Astrocyte (in vitro differentiated cells and primary cell): ENCODE measurements around the gene IP6K2. TPM values are rescaled to one million over a fixed set of nuclear protein-coding genes. Genes with fewer than 3 reads are reported as not detected.

Experiments used
- DNase-seq: peaks from one replicate; pipeline ENCODE4 v3.0.0-alpha.2; 2010; ENCODE audit warnings: low read depth
- FAIRE-seq: peaks from 2 replicates; lab custom pipeline; 2011; peaks lifted over from hg19 to GRCh38; lab: Jason Lieb, UNC
- H2AFZ ChIP-seq: 2 replicates; pipeline ENCODE4 v1.6.0; 2012; ENCODE audit warnings: low read depth, low read length, inconsistent platforms
- H3K27ac ChIP-seq: 2 replicates; pipeline ENCODE4 v1.5.1; 2011; ENCODE audit warnings: low read depth, low read length, inconsistent platforms
- H3K27me3 ChIP-seq: 2 replicates; pipeline ENCODE4 v1.6.0; 2011; ENCODE audit warnings: low read length, inconsistent platforms; ENCODE audit not compliant: insufficient read depth
- H3K36me3 ChIP-seq: 2 replicates; pipeline ENCODE4 v1.5.1; 2011; ENCODE audit warnings: low read length, inconsistent platforms; ENCODE audit not compliant: insufficient read depth
- H3K4me1 ChIP-seq: 2 replicates; pipeline ENCODE4 v1.5.1; 2011; ENCODE audit warnings: low read length, inconsistent platforms; ENCODE audit not compliant: insufficient read depth
- H3K4me2 ChIP-seq: 2 replicates; pipeline ENCODE4 v1.6.0; 2012; ENCODE audit warnings: low read length, inconsistent platforms
- H3K4me3 ChIP-seq: 2 replicates; pipeline ENCODE4 v1.5.1; 2011; ENCODE audit warnings: low read depth, mild to moderate bottlenecking, low read length, inconsistent platforms; ENCODE audit not compliant: insufficient read depth
- H3K79me2 ChIP-seq: 2 replicates; pipeline ENCODE4 v1.6.0; 2012; ENCODE audit warnings: mild to moderate bottlenecking, low read length, inconsistent platforms; ENCODE audit not compliant: insufficient read depth
- H3K9ac ChIP-seq: 2 replicates; pipeline ENCODE4 v1.6.0; 2012; ENCODE audit warnings: mild to moderate bottlenecking, low read length, inconsistent platforms
- H3K9me3 ChIP-seq: 2 replicates; pipeline ENCODE4 v1.5.1; 2012; ENCODE audit warnings: low read depth, mild to moderate bottlenecking, low read length, inconsistent platforms; ENCODE audit not compliant: insufficient read depth
- H4K20me1 ChIP-seq: 2 replicates; pipeline ENCODE4 v1.6.0; 2012; ENCODE audit warnings: low read length, inconsistent platforms; ENCODE audit not compliant: insufficient read depth
- H3K27ac Mint-ChIP-seq: one replicate; pipeline ENCODE4 v1.8.0; 2021; ENCODE audit warnings: mild to moderate bottlenecking, mixed read lengths; ENCODE audit not compliant: unreplicated experiment
- H3K27me3 Mint-ChIP-seq: one replicate; pipeline ENCODE4 v1.8.0; 2021; ENCODE audit warnings: low read depth, mixed read lengths; ENCODE audit not compliant: unreplicated experiment
- H3K36me3 Mint-ChIP-seq: one replicate; pipeline ENCODE4 v1.8.0; 2021; ENCODE audit warnings: low read depth, mixed read lengths; ENCODE audit not compliant: unreplicated experiment
- H3K4me1 Mint-ChIP-seq: one replicate; pipeline ENCODE4 v1.8.0; 2021; ENCODE audit warnings: low read depth, mixed read lengths; ENCODE audit not compliant: unreplicated experiment
- H3K4me3 Mint-ChIP-seq: one replicate; pipeline ENCODE4 v1.8.0; 2021; ENCODE audit warnings: mild to moderate bottlenecking, moderate library complexity, mixed read lengths; ENCODE audit not compliant: unreplicated experiment
- H3K9me3 Mint-ChIP-seq: one replicate; pipeline ENCODE4 v1.8.0; 2021; ENCODE audit warnings: mild to moderate bottlenecking, mixed read lengths; ENCODE audit not compliant: unreplicated experiment
- EZH2 ChIP-seq: IDR thresholded peaks from 2 replicates; pipeline ENCODE4 v1.6.1; 2012; ENCODE audit warnings: mild to moderate bottlenecking, low read length, inconsistent platforms; ENCODE audit not compliant: insufficient read depth
- total RNA-seq: library from RNA; stranded (reverse); gene quantifications from 2 replicates; pipeline ENCODE4 v1.2.1, GENCODE V29; 2021
- TF ChIP-seq, protein P1 (sequence below): IDR thresholded peaks from 2 replicates; pipeline ENCODE4 v1.5.1; 2011; ENCODE audit warnings: low read depth, mild to moderate bottlenecking, inconsistent platforms, low read length, moderate library complexity; ENCODE audit not compliant: insufficient read depth

Gene IP6K2
- total RNA-seq, 1 donor from 2014 or later, result 104 TPM

GRCh38 chr3:48700731-48701405 lies 16.2 kb downstream of the IP6K2 start:
- TF ChIP-seq, protein P1, sequence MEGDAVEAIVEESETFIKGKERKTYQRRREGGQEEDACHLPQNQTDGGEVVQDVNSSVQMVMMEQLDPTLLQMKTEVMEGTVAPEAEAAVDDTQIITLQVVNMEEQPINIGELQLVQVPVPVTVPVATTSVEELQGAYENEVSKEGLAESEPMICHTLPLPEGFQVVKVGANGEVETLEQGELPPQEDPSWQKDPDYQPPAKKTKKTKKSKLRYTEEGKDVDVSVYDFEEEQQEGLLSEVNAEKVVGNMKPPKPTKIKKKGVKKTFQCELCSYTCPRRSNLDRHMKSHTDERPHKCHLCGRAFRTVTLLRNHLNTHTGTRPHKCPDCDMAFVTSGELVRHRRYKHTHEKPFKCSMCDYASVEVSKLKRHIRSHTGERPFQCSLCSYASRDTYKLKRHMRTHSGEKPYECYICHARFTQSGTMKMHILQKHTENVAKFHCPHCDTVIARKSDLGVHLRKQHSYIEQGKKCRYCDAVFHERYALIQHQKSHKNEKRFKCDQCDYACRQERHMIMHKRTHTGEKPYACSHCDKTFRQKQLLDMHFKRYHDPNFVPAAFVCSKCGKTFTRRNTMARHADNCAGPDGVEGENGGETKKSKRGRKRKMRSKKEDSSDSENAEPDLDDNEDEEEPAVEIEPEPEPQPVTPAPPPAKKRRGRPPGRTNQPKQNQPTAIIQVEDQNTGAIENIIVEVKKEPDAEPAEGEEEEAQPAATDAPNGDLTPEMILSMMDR, result no peak
- TF ChIP-seq EZH2, result no peak
- Histone ChIP-seq H3K9ac (no peak overlapping the region), H2AFZ (no peak overlapping the region), H3K36me3 (peaks cover 14% of the 10 kb centered on the region), H3K4me3 (no peak overlapping the region), H3K4me1 (peaks cover 16% of the 10 kb centered on the region), H3K27ac (no peak overlapping the region), H3K27me3 (no peaks in the 10 kb centered on the region), H3K4me2 (no peak overlapping the region), H3K79me2 (peaks cover 97% of the 10 kb centered on the region), H3K9me3 (no peaks in the 10 kb centered on the region), H4K20me1 (peaks cover 95% of the 10 kb centered on the region)
- Mint-ChIP-seq H3K36me3 (peaks cover 20% of the 10 kb centered on the region), H3K27ac (no peak overlapping the region), H3K27me3 (no peaks in the 10 kb centered on the region), H3K4me3 (no peak overlapping the region), H3K9me3 (no peaks in the 10 kb centered on the region), H3K4me1 (peaks cover 14% of the 10 kb centered on the region)
- DNase-seq (no peak), FAIRE-seq (no peak)

GRCh38 chr3:48698891-48699290 lies 18.1 kb downstream of the IP6K2 start:
- no peak for FAIRE-seq
- H3K79me2 ChIP-seq, result peaks cover 91% of the 10 kb centered on the region
- no peaks in the 10 kb centered on the region for H3K27me3 ChIP-seq
- no peak overlapping the region for H3K4me2 ChIP-seq
- no peak overlapping the region for H3K27ac ChIP-seq
- no peak for DNase-seq
- no peaks in the 10 kb centered on the region for H3K9me3 ChIP-seq
- Mint-ChIP-seq H3K4me3 (no peak overlapping the region), H3K4me1 (peaks cover 27% of the 10 kb centered on the region), H3K36me3 (peaks cover 16% of the 10 kb centered on the region), H3K27ac (peak overlapping the region; percentile 34), H3K27me3 (no peaks in the 10 kb centered on the region), H3K9me3 (no peaks in the 10 kb centered on the region)
- TF ChIP-seq, protein P1, result no peak
- no peak for TF ChIP-seq EZH2
- no peak overlapping the region for H3K9ac ChIP-seq
- peaks cover 11% of the 10 kb centered on the region for H3K36me3 ChIP-seq
- peaks cover 94% of the 10 kb centered on the region for H4K20me1 ChIP-seq
- H3K4me3 ChIP-seq, result no peak overlapping the region
- no peak overlapping the region for H2AFZ ChIP-seq
- H3K4me1 ChIP-seq, result peaks cover 34% of the 10 kb centered on the region

DNA sequence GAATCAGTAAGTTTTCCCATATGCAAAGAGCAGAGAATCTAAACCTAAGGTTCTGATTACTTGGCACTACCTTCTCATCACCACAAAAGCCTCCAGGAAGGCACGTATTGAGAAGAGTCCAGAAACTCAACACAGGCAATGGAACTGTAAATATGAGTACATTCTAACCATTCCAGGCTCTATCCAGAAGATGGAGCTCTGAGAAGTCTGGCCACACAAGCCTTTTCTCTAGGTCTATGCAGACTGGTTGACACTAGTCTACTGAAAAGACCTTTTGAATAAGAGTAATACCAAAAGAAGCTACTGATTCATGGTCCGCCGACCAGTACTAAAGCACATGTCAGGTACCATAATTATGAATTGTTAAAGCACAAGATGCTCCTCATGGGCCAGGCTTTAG lies 19.1 kb downstream of the IP6K2 start:
- peaks cover 19% of the 10 kb centered on the region for H3K36me3 Mint-ChIP-seq
- FAIRE-seq (no peak), DNase-seq (no peak)
- no peak overlapping the region for H3K4me3 Mint-ChIP-seq
- peaks cover 94% of the 10 kb centered on the region for H4K20me1 ChIP-seq
- H3K27ac Mint-ChIP-seq, result no peak overlapping the region
- TF ChIP-seq, protein P1, result no peak
- no peak for TF ChIP-seq EZH2
- peaks cover 37% of the 10 kb centered on the region for H3K4me1 Mint-ChIP-seq
- H3K27me3 ChIP-seq, result no peaks in the 10 kb centered on the region
- H3K9me3 ChIP-seq, result no peaks in the 10 kb centered on the region
- H3K79me2 ChIP-seq, result peaks cover 91% of the 10 kb centered on the region
- peaks cover 18% of the 10 kb centered on the region for H3K36me3 ChIP-seq
- H3K4me1 ChIP-seq, result peaks cover 38% of the 10 kb centered on the region
- no peak overlapping the region for H3K9ac ChIP-seq
- H3K4me2 ChIP-seq, result no peak overlapping the region
- H3K4me3 ChIP-seq, result no peak overlapping the region
- no peaks in the 10 kb centered on the region for H3K27me3 Mint-ChIP-seq
- H3K9me3 Mint-ChIP-seq, result no peaks in the 10 kb centered on the region
- no peak overlapping the region for H3K27ac ChIP-seq
- H2AFZ ChIP-seq, result no peak overlapping the region
